ENCODE measurements around the gene ERGIC1. TPM values are rescaled to one million over a fixed set of nuclear protein-coding genes. Genes with fewer than 3 reads are reported as not detected.

ERGIC1 gene
- total RNA-seq, 4 donors from 2014 or later: 113 to 180 (median 143) TPM

DNA sequence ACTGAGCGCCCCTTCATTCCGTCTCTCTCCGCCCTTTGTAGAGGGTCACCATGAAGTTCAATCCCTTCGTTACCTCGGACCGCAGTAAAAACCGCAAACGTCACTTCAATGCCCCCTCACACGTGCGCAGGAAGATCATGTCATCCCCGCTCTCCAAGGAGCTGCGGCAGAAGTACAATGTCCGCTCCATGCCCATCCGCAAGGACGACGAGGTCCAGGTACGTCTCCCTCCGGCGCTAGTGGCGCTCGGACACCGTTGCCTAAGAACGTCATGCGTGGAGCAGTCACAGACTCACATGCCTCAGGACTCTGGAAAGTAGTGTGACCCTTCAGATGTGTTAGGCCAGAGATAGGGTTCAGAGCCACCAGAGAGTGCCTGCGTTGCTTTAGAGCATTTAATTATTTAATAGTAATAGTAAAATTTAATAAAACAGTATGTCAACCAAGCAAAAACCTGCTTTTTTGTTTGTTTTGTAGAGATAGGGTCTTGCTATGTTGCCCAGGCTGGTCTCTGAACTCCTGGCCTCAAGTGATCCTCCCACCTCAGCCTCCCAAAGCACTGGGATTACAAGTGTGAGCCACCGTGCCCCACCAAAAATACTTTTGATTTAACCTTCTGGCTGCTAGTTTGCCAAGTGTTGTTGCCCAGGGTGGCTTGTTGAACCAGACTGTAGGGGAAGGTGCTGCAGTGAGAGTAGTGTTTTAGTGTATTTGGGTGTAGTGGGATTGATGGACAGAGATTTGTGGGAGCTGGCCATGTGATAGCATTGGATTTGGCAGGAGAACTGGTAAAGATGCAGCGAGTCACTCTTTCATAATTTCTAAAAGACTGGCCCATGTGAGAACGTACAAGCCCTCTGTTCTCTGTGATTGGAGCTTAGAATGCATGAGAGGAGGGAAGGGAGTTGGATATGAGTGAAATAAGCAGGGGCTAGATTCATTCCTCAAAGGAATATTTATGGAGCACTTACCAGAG is 126.1 kb downstream of the ERGIC1 start:
- H3K9me3 ChIP-seq: no peaks in the 10 kb centered on the region
- peaks cover 0 to 12% (median 0%) of the 10 kb centered on the region in 3 donors for H3K36me3 ChIP-seq
- peak overlapping the region in 3 of 4 donors; percentile 75 to 82 (median 77) for H3K27ac ChIP-seq
- H3K4me1 ChIP-seq: peaks cover 0 to 14% (median 2%) of the 10 kb centered on the region in 4 donors
- DNase-seq: no peak
- H3K27me3 ChIP-seq: no peaks in the 10 kb centered on the region
- TF ChIP-seq CTCF (IDR thresholded peaks at IDR 0.05): no peak
- no peak for TF ChIP-seq POLR2A (IDR thresholded peaks at IDR 0.05)
- H3K4me3 ChIP-seq: peak overlapping the region; percentile 65 to 92 (median 84)

DNA sequence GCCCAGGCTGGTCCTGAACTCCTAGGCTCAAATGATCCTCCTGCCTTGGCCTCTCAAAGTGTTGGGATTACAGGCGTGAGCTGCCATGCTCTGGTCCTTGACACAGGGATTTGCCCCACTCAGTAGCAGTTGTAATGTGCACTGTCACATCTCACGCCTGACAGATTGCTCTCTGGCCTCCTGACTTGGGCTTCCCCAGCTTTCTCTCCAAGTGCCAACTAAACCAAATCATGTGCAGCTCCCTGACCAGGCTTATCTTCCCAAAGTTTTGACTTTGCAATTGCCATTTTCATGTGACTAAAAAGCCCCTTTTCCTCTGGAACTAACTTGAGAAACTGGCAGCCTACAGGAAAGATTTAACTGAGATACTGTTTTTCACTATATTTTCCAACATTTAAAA is 135.9 kb downstream of the ERGIC1 start:
- no peak for DNase-seq
- no peaks in the 10 kb centered on the region for H3K27me3 ChIP-seq
- TF ChIP-seq CTCF (IDR thresholded peaks at IDR 0.05): no peak
- no peak for TF ChIP-seq POLR2A (IDR thresholded peaks at IDR 0.05)
- H3K4me1 ChIP-seq: no peaks in the 10 kb centered on the region
- no peak overlapping the region for H3K27ac ChIP-seq
- H3K9me3 ChIP-seq: no peaks in the 10 kb centered on the region
- H3K4me3 ChIP-seq: no peak overlapping the region
- peaks cover 0 to 9% (median 0%) of the 10 kb centered on the region in 3 donors for H3K36me3 ChIP-seq

GRCh38 chr5:172971482-172971881 is 137.4 kb downstream of the ERGIC1 start:
- Histone ChIP-seq H3K27me3 (no peaks in the 10 kb centered on the region), H3K27ac (no peak overlapping the region), H3K9me3 (no peaks in the 10 kb centered on the region), H3K4me1 (no peaks in the 10 kb centered on the region), H3K36me3 (peaks cover 0 to 9% (median 0%) of the 10 kb centered on the region in 3 donors), H3K4me3 (no peak overlapping the region)
- no peak for TF ChIP-seq POLR2A (IDR thresholded peaks at IDR 0.05)
- no peak for TF ChIP-seq CTCF (IDR thresholded peaks at IDR 0.05)
- no peak for DNase-seq

GRCh38 chr5:172972552-172972951 is 138.5 kb downstream of the ERGIC1 start:
- Histone ChIP-seq H3K27ac (no peak overlapping the region), H3K4me3 (no peak overlapping the region), H3K36me3 (peaks cover 0 to 9% (median 0%) of the 10 kb centered on the region in 3 donors), H3K27me3 (no peaks in the 10 kb centered on the region), H3K9me3 (no peaks in the 10 kb centered on the region), H3K4me1 (no peaks in the 10 kb centered on the region)
- no peak for TF ChIP-seq POLR2A (IDR thresholded peaks at IDR 0.05)
- TF ChIP-seq CTCF (IDR thresholded peaks at IDR 0.05): no peak
- DNase-seq: no peak

GRCh38 chr5:172973127-172973916 is 139.3 kb downstream of the ERGIC1 start:
- Histone ChIP-seq H3K4me1 (no peaks in the 10 kb centered on the region), H3K36me3 (peaks cover 0 to 9% (median 0%) of the 10 kb centered on the region in 3 donors), H3K4me3 (no peak overlapping the region), H3K27ac (no peak overlapping the region), H3K27me3 (no peaks in the 10 kb centered on the region), H3K9me3 (no peaks in the 10 kb centered on the region)
- no peak for DNase-seq
- no peak for TF ChIP-seq CTCF (IDR thresholded peaks at IDR 0.05)
- TF ChIP-seq POLR2A (IDR thresholded peaks at IDR 0.05): no peak
